GM21619 (cell line): ENCODE data around the gene GALNT18.
A peak's percentile ranks its signal among the peaks of the same experiment; 100 is the strongest.

Experiments
- ATAC-seq: cut with Tn5 transposase; IDR thresholded peaks from one replicate; pipeline ENCODE4 v1.9.1; 2021; ENCODE audit not compliant: unreplicated experiment

Gene GALNT18

GRCh38 chr11:11391796-11392463 is 229.9 kb downstream of the GALNT18 start:
- no peak for ATAC-seq

GRCh38 chr11:11391169-11391568 is 230.6 kb downstream of the GALNT18 start:
- no peak for ATAC-seq

GRCh38 chr11:11390068-11390771 is 231.6 kb downstream of the GALNT18 start:
- ATAC-seq = no peak

GRCh38 chr11:11389238-11389637 is 232.6 kb downstream of the GALNT18 start:
- no peak for ATAC-seq

GRCh38 chr11:11387622-11388305 is 234.0 kb downstream of the GALNT18 start:
- ATAC-seq = no peak

GRCh38 chr11:11387207-11387606 is 234.6 kb downstream of the GALNT18 start:
- ATAC-seq = no peak

DNA sequence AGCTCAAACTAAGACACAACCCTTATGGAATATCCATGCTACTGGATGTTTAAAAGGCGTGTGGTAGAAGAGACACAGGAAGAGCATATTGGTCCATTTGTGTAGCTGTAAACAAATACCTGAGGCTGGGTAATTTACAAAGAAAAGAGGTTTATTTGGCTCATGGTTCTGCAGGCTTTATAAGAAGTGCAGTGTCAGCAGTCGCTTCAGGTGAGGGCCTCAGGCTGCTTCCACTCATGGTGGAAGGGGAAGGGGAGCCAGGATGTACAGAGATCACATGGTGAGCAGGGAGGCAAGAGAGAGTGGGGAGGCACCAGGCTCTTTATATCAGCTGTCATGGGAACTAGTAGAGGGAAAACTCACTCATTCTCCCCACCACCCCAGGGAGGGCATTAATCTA is 237.0 kb downstream of the GALNT18 start:
- ATAC-seq = no peak

DNA sequence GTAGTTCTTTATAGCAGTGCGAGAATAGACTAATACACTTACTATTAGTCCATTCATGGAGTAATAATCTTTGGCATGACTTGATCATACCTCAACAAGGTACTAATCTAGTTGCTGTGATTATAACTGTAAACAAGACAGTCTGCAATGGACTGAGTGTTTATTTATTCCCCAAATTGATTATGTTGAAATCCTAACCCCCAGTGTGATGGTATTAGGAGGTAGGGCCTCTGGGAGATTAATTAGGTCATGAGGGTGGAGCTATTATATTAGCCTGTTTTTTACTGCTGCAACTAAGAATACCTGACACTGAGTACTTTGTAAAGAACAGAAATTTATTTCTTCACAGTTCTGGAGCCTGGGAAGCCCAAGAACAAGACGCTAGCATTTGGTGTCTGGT is 237.8 kb downstream of the GALNT18 start:
- no peak for ATAC-seq

DNA sequence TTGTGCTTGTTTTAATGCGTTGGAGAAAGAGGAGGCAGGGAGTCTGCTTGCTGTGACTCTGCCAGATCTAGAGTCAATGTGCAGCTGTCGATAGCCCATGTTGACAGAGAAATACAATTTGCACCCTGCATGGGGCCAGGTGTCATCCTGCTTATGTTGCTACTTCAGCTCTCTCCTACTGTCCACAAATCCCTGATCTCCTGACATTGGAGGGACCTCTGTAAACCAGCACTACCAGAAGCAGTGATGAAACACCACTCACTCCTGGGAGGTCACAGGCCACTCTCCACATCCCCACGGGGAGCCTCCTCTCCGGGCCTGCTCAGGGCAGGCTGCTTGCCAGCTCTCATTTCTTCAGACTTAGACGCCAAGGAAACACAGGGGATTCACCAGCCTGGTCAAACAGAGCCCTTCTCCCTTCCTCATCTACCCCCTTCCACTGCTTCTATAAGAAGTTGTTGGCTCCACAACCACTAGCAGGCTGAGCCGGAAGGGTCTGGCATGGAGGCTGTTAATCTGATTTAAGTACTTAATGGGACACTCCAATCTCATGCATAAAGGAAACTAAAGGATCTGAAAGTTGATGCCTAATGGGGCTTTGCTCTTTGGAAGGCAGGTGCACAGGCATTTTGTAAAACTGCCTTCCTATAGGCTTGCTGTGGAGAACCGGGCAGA is 238.8 kb downstream of the GALNT18 start:
- ATAC-seq = no peak

GRCh38 chr11:11381471-11382105 is 240.2 kb downstream of the GALNT18 start:
- no peak for ATAC-seq

GRCh38 chr11:11380883-11381282 is 240.9 kb downstream of the GALNT18 start:
- ATAC-seq = no peak

- no peak for ATAC-seq
Measured at GRCh38 chr11:11380340-11380739, 241.5 kb downstream of the GALNT18 start.

DNA sequence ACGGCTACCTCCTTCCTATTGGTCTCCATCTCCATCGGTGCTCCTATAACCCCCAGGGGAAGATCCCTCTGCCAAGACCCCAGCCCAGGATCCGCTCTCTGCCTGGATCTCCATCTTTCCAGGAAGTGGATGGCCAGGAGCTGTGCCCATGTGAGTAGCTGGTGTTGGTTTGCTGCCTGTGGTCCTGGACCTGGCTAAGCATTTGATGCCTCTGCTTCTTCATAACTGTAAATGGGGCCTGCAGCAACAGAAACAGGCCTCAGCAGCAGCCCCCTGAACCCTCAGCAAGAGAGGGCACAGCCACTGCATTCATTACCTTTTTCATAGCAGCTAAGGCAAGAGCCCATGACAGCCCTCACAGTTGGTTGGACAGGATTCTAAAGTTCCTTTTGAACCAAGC is 242.1 kb downstream of the GALNT18 start:
- no peak for ATAC-seq

DNA sequence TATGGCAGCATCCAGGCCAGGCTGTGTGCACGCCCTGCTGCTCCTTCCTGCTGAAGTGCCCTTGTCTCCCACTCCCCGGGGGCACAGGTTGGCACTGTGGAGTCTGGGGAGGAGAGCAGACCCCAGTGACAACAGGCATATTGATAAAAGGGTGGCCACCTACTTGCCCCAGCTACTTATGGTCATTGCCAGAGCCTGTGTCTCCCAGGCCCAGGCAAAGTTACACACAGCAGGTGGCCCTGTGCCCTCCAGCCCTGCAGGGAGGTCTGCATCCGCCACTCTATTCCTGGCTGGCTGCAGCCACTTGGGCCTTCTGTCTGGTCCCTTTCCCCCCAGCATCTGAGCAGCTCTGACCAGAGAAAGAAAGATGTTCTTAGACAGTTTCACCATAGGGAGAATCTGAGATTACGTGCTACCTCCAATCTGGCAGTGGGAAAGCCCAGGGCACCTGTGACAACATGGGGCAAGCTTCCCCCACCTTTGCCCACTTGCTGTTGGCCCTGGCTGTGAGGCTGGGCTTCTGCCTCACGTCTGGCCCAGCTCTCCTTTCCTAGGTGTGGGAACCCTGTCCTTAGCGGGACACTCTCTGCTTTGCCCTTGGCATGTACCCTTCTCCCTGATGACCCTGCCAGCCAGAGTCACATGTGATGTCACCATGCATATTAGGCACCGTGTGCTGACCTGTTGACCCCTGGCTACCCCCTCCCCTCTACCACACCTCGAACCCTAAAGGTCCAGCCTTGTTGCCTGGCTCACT is 243.4 kb downstream of the GALNT18 start:
- ATAC-seq = no peak

DNA sequence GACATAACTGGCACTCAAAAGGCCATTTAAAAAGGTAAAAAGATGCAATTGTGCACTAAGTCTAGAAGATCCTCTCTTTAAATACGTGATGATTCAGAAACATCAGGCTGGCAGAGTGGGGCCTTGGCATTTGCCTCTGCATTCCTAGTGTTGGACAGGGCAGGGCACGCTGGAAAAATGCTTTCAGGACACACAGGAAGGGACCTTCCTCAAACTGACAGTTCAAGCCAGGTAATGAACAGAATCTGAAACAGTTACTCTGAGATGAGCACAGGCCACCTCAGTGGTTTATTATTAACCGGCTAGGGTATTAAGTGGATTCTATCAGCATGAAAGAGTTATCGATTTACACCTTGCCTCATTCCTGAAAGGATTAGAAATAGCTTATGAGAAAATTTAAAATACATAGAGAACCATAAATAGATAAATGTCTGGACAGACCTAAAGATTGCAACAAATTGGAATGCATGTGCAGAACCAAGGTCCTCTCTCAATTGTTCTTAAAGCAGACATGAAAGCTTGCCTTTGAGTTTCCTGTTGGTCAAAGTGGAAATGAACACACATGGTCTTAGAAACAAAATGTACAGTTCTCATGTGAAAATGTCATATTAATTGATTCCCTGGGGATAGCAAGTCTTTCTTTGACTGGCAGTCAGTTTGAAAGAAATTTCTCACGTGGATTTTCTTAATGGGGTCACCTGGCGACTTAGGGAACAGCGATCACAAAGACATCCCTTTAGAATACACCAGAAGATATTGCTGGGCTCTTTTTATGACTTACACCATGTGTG is 247.3 kb downstream of the GALNT18 start:
- ATAC-seq = peak; percentile 66

DNA sequence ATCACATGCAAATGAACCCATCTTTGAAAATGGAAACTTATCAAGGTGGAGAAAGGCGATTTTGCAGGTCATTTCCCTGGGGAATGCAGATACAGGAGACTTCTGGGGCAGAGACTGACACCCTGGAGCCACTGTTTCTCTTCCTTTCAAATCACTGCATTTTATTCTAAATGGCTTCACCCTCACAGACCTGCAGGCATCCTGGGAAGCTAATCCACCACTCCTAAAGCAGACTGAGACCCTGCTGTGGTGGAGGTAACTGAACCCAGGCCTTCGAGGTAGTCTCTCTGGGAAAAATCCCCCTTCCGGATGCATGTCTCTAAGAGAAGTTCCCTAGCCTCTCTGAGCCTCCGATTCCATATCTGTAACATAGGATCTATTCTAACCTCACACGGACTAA is 247.9 kb downstream of the GALNT18 start:
- no peak for ATAC-seq

DNA sequence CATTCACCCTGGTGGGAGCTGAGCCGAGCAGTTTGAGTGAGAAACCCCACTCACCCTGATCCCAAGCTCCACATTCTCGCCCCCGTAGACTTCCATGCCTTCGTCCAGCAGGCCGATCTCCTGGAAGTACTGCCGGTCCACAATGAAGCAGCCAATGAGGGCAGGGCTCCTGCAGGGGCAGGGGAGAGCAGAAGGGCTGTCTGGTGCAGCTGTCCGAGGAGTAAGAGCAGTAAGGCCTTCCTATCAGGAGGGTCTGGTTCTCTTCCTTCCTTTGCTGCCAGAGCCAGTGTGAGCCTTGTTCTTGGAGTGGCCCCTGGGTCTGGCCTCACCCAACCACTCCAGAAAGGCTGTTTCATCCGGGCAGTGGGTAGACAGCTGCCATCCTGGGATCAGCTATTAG is 249.3 kb downstream of the GALNT18 start:
- ATAC-seq = no peak

GRCh38 chr11:11370962-11371303 is 250.9 kb downstream of the GALNT18 start:
- ATAC-seq = no peak

- ATAC-seq = no peak
Measured at GRCh38 chr11:11370255-11370961, 251.4 kb downstream of the GALNT18 start.
